Measurements from ENCODE around the gene OR6S1.

DNA sequence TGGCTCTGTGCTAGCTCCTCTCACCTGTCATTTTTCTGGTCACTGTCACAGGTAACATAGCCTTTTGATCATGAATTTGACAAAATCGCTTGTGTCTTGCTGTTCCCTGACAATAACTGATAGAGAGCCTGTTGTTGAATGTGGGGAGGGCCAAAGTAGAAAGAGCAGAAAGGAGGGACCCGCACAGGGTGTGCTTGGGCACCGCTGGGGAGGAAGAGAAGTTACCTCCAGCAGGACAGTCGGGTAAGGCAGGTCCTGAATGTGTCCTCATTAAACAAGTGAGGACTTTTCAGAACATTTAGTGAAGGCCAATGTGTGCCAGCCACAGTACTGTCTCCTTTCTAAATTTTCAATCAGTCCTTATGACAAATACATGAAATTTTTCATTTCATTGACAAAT lies 50.3 kb downstream of the OR6S1 start, which contains the start of gene RNASE12:
- TF ChIP-seq, protein P1, sequence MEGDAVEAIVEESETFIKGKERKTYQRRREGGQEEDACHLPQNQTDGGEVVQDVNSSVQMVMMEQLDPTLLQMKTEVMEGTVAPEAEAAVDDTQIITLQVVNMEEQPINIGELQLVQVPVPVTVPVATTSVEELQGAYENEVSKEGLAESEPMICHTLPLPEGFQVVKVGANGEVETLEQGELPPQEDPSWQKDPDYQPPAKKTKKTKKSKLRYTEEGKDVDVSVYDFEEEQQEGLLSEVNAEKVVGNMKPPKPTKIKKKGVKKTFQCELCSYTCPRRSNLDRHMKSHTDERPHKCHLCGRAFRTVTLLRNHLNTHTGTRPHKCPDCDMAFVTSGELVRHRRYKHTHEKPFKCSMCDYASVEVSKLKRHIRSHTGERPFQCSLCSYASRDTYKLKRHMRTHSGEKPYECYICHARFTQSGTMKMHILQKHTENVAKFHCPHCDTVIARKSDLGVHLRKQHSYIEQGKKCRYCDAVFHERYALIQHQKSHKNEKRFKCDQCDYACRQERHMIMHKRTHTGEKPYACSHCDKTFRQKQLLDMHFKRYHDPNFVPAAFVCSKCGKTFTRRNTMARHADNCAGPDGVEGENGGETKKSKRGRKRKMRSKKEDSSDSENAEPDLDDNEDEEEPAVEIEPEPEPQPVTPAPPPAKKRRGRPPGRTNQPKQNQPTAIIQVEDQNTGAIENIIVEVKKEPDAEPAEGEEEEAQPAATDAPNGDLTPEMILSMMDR (IDR thresholded peaks at IDR 0.05), result no peak
- no peak for TF ChIP-seq POLR2A (IDR thresholded peaks at IDR 0.05)
